RKO (cell line): ENCODE measurements around the gene TMEM179.

Source experiments
- DNase-seq: peaks from one replicate; pipeline ENCODE4 v3.0.0-alpha.2; 2016; ENCODE audit warnings: low spot score

The TMEM179 gene

GRCh38 chr14:104554608-104555429 lies 49.8 kb downstream of the TMEM179 start:
- no peak for DNase-seq

DNA sequence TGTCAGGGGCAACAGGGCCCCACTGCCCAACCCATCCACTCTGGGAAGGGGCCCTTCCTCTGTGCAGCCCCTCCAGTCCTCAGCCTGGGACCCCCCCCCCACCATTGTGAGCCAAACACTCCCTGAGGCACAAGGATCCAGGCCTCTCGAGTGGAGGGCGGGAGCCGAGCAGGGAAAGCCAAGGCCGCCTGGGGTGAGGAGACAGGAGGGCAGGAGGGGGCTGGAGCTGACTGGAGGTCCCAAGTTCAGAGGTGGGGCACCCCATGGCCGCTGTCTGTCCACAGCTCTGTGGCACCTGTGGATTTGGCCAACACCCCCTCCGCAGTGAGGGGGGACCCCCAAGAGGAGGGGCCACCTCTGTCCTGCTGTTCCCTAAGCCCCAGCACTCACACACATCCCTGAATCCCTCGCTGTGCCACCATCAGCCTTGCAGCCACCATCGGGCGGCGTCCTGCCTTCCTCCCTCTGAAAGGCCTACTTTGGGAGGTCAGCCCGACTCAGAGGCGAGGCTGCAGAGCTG lies 50.4 kb downstream of the TMEM179 start:
- no peak for DNase-seq

DNA sequence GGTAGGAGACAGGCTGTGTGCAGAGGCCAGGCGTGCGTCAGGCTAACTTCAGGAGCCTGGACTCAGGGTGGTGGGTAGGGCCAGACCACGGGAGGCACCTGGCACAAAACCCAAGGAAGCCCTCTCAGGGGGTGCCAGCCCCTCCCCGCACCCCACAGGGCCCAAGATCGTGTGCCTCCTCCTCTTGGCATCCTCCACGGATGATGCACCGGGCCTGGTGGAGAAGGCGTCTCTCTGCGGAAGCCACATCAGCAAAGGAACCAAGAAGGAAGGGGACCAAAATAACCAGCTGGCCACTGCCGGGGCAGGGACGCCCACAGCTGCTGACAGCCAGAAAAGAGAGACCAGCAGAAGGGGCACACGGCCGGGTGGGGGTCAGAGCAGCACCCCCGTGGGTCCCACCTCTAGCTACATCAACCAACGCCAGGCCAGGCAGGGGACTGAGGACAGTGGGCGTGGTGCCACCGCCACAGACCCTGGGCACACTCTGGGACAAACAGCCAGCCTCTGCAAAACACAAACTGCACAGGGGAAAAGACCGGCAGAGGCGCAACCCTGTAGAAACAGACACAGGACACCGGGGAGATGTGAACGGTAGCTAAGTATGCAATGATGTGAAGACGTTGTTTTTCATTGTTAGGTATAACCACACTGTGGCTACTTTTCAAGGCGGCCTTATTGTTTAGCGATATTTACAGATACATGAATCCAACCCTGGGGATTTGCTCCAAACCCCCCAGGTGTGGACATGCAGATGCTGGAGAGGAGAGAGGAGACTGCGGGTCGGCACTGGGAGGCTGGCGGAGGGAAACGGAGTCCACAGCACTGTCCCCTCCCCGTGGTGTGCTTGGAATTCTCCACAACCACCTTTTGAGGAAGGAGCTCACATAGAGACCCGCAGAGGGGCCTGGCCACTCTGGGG lies 51.1 kb downstream of the TMEM179 start:
- no peak for DNase-seq

DNA sequence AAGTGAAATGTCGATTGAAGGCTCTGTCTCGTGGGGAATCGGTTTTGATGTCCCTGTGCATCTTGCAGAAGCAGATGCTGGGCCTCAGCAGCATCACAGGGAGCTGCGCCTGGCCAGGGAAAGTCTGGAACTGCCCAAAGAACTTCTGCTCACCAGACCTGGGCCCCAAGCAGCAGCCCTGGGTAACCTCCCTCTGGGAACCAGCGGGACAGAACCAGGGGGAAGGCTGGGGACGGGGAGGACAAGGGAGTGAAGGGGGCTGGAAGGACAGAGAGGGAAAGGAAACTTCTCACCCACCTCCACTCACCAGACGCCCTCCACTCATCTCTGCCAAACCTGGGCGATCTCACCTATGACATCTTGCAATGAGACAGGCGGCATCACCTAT lies 51.8 kb downstream of the TMEM179 start:
- DNase-seq = no peak

DNA sequence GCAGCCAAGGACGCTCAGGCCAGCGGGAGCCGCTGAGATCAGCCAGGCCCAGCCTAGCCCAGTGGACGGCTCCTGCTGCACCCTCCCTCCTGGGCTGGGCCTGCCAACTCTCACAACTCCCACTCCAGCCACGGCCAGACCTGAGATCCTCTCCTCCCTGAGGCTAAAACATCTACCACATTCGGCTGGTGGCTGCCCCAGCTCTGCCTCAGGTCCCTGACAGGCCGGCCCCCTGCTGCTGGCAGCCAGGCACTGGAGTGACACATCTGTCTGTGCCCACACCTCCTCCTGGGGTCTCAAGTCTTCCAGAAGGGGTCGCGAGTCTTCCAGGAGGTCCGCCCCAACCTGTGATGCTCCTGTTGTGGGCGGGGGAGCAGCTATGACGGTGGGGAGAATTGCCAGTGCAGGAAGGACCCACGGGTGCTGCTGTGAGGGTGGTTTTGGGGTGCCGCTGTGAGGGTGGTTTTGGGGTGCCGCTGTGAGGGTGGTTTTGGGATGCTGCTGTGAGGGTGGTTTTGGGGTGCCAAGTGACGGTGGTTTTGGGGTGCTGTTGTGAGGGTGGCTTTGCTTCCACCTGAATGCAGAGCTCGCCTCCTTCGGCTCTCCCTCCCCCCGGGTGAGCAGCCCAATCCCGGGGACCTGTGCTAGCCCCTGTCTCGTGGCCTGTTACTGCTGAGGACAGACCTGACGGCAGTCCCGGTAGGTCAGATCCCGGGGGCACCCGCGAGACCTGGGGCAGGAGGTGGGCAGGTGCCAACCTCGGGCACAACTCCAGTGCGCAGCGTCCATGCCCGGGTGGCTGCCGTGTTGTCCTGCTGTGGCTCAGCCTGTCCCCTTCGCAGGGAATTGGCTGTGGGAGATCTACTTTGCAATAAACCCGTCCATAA lies 52.5 kb downstream of the TMEM179 start:
- no peak for DNase-seq

DNA sequence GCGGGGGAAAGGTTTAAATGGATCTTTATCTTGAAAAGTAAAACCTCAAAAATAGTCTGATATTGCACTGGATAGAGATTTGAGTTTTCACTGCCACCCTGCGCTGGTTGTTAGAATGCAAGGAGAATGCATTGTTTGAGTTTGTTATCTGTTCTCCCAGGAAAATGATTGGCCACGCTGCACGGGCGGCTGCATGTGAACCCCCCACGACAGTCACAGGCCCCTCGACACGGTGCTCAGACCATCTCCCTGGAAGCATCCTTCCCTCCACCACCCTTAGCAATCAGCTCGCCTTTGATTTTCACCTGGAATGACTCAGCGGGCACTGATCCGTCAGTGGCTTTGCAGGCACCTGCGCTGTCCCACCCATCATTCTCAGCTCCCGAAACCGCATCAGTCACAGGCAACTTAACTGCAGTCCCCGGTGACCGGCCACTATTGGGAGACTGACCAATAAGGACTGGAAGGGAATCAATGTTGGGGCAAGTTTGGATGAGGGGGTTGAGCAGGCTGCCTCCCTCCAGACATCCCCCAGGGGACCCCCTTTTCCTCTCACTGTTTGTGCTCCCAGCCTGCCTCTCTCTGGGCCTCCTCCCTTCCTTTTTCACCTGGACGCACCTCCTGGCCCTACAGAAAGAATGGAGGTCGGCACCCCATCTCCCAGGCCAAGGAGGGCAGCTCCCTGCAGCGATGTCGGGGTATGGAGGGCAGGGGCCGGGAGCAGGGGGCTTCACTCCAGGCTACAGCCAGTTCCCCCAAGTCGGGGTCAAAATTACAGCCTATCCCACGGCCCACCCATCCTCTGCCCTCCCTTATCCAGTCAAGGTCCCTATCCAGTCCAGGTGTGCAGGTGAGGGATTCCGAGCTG lies 53.5 kb downstream of the TMEM179 start:
- no peak for DNase-seq

DNA sequence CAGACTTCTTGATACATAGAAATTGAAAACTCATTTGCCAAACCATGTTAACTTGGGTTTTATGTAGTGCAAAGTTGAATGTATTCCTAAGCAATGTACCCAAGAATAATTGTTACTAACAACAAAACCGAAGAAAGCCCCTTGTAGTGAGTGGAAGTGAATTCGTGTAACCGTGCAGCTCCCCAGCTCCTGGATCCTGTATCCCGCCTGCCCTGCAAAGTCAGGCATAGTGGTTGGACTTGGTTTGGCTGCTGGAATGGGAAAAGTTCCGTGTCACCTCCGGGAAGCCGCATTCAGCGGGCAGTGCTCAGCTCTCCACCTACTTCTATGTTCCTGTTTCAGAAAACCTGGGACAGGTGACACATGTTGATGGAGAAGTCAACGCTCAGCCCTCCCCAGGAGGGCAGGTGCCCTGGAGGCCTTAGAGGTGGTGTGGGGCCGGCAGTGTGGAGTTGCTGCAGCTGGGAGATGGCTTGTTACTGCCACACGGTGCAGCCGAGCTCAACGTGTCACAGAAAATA lies 54.2 kb downstream of the TMEM179 start:
- DNase-seq = no peak

GRCh38 chr14:104549536-104550339 lies 54.8 kb downstream of the TMEM179 start:
- DNase-seq = no peak

GRCh38 chr14:104548802-104549535 lies 55.6 kb downstream of the TMEM179 start:
- no peak for DNase-seq

GRCh38 chr14:104547998-104548700 lies 56.4 kb downstream of the TMEM179 start:
- no peak for DNase-seq

GRCh38 chr14:104547310-104547997 lies 57.1 kb downstream of the TMEM179 start:
- DNase-seq = no peak

DNA sequence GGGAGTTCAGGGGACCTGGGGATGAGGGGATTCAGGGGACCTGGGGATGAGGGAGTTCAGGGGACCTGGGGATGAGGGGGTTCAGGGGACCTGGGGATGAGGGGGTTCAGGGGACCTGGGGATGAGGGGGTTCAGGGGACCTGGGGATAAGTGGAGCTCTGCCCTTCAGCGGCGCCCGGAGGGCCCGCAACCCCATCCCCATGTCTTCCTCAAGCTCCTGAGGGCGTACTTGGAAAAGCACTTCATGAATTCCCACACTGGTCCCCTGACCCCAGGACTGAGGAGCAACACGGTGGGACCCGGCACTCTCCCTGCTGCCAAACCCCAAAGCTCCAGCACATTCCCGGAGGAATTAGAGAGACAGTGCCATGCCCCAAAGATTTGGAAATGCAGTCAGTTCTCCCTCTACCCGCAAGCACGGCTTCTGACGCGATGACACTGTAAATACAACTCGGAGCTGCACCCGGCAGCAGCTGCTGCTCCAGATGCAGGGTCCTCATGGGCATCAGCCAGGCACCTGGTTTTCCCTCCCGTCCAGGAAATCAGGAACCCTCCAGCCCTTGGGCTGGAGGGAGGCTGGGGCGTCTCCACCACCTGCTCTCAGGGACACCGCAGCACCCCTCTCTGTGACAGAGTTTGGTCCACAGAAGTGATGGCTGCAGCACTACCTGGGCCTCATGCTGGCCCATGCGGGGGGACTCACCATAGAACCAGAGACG lies 57.8 kb downstream of the TMEM179 start:
- no peak for DNase-seq

- DNase-seq = no peak
Measured at GRCh38 chr14:104545942-104546501, 58.5 kb downstream of the TMEM179 start.

DNA sequence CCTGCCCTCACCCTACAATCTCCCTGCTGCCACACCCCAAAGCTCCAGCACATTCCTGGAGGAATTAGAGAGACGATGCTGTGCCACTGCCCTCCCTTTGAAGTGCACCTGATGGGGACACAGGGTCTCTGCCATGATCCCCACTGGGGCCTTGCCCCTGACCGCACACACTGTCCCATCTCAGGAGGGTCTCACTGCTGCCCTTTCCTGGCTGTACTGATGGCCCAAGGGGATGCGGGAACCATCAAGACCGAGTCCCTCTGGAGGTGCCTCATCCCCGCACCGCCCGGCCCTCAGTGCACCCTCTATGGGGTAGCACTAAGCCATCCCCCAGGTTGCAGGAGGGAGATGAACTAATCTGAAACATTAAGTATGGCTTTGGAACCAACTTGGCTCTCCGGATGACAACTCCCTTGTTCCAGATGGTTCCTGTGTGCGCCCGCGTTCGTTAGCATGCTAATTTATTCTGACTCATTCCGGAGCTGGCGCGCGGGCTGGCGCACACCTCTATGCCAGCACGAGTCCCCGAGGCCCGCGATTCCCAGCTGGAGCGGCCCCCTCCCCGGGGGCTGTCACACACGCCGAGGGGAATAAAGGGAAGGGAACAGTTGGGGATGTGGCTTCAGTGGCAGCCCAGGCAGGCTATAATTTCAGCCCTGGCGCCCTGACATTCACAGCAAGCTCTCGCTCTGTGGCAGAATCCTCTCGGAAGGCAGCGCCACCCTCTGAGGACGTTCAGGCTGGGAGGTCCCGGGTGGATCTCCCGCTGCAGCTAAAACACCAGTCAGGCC lies 59.2 kb downstream of the TMEM179 start:
- no peak for DNase-seq

DNA sequence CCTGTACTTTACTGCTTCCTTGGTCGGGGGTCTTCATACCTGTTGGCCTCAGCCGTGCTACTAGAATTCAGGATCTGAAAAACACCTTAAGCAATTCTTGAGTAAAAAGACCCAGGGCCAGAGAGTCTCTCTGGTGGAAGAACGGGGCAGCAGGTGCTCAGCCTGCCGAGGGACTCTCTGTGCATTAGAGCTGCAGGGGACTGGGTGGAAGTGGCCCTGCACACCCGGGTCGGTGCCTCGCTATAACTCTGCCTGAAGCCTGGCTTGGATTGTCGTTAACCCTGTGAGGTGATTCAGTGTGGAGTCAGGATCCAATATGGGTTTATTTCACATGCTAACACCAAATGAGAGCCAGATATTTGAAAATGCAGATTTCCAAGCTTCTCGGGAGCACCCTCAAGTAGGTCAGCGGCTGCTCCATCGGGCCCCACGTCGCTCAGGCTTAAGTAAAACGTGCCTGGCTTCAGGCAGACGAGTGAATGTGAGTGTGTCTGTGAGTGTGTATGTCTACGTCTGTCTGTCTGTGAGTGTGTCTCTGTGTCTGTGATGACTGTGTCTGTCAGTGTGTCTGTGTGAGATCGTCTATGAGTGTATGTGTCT lies 60.1 kb downstream of the TMEM179 start:
- DNase-seq = no peak
